Fibroblast of lung (primary cell): ENCODE results near the gene PRDM16.

ENCODE experiments used
- EZH2 ChIP-seq: IDR thresholded peaks from 2 replicates; pipeline ENCODE4 v1.5.1; 2012; ENCODE audit warnings: low read length, control low read depth, mild to moderate bottlenecking; ENCODE audit errors: missing control alignments
- TF ChIP-seq, protein P1 (sequence below), 2 donors: IDR thresholded peaks in 1 of 2; conservative IDR thresholded peaks in 1 of 2; 1 replicate in 1 of 2; 2 replicates in 1 of 2; pipeline ENCODE4 v1.5.1; 2011 to 2012; ENCODE audit warnings: low read length in 2 of 2, control low read depth in 1 of 2, inconsistent platforms in 1 of 2, low read depth in 1 of 2, mild to moderate bottlenecking in 1 of 2

DNA sequence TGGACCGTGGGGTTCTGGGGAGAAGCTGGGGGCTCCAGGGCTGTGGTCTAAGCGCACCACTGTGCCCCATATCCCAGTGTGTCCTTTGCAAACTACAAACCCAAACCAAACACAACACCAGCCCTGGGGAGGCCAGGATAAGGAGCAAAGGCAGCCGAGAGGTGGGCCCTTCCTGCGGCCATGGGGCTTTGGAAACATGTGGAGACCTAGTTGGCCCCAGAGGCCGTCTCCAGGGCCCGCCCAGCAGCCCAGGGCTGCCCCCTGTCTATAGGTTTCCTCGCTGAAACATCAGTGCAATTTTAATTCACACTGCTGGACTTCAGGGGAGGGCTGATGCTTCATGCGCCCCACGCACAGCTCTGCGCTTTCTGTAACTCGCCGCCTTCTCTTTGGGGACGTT, 61.3 kb downstream of the PRDM16 start:
- TF ChIP-seq, protein P1, sequence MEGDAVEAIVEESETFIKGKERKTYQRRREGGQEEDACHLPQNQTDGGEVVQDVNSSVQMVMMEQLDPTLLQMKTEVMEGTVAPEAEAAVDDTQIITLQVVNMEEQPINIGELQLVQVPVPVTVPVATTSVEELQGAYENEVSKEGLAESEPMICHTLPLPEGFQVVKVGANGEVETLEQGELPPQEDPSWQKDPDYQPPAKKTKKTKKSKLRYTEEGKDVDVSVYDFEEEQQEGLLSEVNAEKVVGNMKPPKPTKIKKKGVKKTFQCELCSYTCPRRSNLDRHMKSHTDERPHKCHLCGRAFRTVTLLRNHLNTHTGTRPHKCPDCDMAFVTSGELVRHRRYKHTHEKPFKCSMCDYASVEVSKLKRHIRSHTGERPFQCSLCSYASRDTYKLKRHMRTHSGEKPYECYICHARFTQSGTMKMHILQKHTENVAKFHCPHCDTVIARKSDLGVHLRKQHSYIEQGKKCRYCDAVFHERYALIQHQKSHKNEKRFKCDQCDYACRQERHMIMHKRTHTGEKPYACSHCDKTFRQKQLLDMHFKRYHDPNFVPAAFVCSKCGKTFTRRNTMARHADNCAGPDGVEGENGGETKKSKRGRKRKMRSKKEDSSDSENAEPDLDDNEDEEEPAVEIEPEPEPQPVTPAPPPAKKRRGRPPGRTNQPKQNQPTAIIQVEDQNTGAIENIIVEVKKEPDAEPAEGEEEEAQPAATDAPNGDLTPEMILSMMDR (conservative IDR thresholded peaks at IDR 0.05 in 1 of 2, IDR thresholded peaks at IDR 0.05 in 1 of 2; ENCODE audit: low read depth in 1 of 2, low read length in 2 of 2), result no peak
- TF ChIP-seq EZH2, result no peak
